PC-9 (cell line): ENCODE data around the gene PTDSS2.

Experiments used
- EZH2 ChIP-seq: fragments of 200-600 bp; sonication (generic); IDR thresholded peaks from 2 replicates; pipeline ENCODE4 v1.8.0; 2017; ENCODE audit warnings: antibody characterized with exemption, low read depth
- TF ChIP-seq, protein P1 (sequence below): fragments of 200-600 bp; sonication (generic); conservative IDR thresholded peaks from 2 replicates; pipeline ENCODE4 v1.6.1; 2017; ENCODE audit warnings: mixed run types, antibody characterized with exemption, mild to moderate bottlenecking, moderate library complexity

DNA sequence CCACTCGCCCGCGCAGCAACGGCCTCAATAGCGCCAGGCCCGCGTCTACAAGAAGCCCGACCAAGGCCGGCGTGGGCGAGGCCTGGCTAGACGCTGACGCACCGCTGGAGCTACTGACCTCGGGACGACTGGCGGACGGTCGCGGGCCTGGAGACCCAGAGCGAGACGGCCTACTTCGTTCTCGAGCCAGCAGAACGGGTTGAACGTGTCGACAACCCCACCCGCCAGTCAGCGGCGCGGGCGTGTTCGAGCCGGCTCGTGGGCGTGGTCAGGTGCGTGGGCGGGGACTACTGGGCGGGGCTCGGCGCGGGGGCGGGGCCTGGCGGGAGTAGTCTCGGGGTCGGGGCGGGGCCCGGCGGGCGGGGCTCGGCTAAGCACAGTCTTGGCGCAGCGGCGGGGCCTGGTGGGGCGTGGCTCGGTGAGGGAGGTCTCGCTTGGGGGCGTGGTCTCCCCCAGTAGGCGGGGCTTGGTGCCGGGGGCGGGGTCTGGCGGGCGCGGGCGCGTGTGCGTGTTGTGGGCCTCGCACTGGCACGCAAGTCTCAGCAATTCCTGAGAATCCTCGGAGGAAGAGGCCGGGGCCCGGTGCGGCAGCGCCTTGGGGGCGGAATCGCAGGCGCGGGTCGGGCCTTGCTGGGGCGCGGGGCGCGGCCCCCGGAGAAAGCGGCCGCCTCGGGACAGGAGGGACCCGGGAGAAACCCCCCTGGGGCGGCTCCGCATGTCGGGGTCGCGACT lies 57.1 kb downstream of the PTDSS2 start, which contains the start of gene RNH1:
- TF ChIP-seq, protein P1, sequence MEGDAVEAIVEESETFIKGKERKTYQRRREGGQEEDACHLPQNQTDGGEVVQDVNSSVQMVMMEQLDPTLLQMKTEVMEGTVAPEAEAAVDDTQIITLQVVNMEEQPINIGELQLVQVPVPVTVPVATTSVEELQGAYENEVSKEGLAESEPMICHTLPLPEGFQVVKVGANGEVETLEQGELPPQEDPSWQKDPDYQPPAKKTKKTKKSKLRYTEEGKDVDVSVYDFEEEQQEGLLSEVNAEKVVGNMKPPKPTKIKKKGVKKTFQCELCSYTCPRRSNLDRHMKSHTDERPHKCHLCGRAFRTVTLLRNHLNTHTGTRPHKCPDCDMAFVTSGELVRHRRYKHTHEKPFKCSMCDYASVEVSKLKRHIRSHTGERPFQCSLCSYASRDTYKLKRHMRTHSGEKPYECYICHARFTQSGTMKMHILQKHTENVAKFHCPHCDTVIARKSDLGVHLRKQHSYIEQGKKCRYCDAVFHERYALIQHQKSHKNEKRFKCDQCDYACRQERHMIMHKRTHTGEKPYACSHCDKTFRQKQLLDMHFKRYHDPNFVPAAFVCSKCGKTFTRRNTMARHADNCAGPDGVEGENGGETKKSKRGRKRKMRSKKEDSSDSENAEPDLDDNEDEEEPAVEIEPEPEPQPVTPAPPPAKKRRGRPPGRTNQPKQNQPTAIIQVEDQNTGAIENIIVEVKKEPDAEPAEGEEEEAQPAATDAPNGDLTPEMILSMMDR, result no peak
- no peak for TF ChIP-seq EZH2
